Stimulated activated CD4-positive, alpha-beta T cell treated with anti-CD3 and anti-CD28 coated beads, Interleukin-12 subunit alpha, Interleukin-12 subunit beta, amount 100 ng/mL, for 48 hours (primary cell): ENCODE measurements around the gene MRPL10.

Experiments used
- DNase-seq, 3 donors: peaks; one replicate each; pipeline ENCODE4 v3.0.0-alpha.2; 2020; ENCODE audit warnings: low read depth in 2 of 3, low spot score in 1 of 3

Gene MRPL10

DNA sequence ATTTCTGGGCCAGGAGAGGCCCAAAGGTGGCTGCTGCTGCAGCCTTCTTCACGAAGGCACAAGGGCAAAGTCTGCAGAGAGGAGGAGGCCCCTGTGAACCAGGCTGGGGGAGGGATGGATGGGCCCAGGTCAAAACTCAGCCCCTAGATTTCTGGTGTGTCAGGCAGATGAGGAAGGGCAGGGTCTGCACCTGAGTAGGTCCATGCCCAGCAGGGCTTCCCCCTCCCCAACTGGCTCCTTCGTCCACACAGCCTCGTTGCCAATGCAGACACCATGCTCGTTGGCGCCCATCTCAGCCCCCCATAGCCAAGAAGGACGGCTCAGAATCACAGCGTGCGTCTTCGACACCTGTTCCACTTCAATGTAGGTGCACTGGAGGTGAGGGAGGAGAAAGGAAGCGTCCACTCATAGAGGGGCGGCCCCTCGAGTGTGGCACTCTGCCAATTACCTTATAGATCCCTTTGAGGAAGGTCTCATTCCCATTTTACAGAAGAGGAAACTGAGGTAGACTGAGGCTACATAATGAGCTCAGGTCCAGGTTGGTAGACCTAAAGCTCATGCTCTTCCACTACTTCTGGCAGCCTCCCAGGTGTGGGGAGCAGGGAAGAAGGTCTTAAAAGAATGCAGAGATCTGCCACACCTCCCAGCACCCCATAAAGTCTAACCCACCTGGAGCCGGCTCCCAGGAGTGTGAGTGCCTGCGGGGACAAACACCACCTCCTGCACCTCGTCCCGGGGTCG, 8.8 kb upstream of the MRPL10 start:
- no peak for DNase-seq

DNA sequence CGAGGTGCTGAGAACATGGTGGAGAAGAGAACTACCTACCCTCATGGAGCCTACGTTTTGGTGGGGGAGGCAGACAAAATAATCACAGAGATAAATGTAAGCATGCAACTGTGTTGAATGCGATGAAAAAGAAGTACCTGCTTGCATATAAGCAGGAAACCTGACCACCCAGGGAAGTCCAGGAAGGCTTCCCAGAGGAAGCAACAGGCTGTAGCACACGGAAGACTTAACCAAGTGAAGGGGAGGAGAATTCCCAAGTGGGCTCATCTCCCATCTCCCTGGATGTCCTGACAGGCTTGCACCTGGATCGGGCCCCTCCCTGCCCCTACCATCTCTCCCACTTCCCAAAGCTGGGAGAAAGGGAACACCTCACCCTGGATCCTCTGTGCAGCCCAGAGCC, 7.7 kb upstream of the MRPL10 start:
- no peak for DNase-seq

DNA sequence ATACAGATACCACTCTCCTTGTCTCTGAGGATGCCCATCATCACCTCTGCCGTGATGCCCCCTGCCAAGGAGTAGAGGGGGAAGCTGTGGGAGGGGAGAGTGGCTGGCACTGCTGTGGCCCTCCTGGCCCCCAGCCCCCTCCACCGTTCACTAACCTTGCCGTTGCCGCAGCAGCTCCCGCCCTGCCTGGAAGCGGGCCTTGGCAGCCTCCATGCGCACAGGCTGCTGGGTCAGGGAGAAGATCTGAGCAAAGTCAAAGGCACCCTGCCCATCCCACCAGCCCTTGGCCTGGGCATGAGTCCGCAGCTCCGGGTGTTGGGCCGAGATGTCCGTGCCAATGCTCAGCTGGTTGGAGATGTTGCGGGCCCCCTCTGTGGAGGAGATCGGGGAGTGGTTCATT, 7.3 kb upstream of the MRPL10 start:
- no peak for DNase-seq

DNA sequence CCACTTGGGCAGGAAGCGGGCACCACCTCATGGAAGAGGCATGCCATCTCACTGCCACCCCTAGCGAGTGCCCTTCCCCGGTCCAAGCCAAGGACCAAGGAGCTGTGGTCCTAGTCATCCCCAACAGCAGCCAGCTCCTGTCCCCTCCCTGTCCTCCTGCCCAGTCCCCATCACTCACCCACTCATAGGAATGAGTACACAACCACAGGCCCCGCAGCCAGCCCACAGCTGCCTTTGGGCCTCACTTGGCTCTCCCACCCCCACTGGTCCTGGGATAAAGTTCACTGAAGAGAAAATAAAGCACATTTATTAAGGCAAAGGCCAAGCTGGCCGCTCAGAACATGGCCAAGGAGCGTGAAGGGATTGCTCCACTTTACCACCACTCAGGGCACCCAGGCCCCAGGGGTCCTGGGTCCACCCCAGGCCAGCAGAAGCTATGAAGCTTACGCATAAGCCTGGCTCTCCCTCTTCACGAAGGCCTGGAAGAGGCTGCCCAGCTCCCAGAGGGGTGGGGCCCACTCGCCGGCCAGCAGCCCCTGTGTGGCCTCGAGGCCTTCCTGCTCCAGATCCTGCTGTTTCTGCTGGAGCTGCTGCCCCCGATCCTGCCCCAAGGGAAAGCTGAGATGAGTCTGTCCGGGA, 6.2 kb upstream of the MRPL10 start:
- no peak for DNase-seq

DNA sequence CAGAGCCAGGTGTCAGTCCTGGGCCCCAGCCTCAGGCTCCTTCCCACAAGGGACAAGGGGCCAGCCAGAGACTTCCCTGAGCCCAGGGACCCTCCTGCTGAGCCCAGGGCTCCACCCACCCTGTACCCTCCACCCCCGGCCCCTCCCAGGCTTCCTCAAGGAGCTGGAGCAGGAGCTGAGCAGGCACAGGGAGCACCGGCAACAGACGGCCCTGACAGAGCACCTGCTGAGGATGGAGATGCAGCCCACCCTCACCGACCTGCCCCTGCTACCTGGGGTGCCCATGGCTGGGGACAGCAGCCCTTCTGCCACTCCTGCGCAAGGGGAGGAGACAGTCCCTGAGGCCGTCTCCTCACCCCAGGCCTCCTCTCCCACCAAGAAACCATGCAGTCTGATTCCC, 5.3 kb upstream of the MRPL10 start:
- no peak for DNase-seq

DNA sequence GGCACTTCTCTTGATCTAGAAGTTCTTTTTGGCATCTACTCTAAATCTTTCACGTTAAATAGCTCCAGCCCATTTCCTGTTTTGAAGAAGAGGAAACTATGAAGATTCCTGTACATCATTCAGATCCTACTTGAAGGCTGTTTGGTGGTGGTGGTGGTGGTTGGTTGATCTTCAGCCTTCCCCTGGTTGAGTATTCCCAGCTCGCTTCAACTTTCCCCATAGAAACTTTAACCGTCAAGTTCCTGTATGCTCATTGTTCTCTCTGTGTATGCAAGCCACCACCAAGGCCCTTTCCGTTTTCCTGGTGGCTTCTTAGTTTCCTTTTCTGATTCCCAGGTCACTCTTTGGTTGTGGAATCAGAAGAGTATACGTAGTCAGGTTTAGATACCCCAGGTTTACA, 3.4 kb upstream of the MRPL10 start:
- no peak for DNase-seq

DNA sequence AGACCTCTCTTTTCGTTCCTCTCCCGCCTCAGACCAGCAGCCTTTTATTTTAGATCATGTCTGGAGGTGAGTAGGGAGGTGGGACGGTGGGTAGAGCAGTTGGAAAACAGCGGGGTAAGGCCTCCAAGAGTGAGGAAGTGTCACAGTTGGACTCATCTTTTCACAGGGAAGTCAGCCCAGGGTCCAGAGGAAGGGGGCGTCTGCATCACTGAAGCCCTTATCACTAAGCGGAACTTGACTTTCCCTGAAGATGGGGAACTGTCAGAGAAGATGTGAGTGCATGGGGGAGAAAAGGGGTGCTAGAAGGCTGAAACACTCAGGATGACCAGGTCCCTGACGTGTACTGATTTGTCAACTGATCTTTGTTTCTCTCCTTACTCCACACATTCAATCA, 590 bp upstream of the MRPL10 start:
- DNase-seq, result no peak

DNA sequence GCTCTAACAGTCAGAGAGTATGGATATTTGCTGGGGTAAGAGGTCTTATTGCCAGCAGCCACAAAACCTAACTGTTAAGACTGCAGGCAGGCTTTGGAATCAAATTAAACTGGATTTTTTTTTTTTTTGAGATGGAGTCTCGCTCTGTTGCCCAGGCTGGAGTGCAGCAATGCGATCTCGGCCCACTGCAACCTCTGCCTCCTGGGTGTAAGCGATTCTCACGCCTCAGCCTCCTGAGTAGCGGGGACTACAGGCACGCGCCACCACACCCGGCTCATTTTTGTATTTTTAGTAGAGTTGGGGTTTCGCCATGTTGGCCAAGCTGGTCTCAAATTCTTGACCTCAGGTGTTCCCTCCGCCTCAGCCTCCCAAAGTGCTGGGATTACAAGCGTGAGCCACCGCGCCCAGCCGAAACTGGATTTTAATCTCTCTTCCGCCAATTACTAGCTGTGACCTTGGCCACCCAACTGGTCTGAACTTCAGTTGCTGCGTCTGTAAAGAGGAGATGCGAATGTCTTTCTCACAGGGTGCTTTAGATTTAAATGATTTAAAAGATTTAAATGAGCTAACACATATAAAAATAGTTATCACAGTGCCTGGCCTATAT, 842 bp downstream of the MRPL10 start:
- no peak for DNase-seq

DNA sequence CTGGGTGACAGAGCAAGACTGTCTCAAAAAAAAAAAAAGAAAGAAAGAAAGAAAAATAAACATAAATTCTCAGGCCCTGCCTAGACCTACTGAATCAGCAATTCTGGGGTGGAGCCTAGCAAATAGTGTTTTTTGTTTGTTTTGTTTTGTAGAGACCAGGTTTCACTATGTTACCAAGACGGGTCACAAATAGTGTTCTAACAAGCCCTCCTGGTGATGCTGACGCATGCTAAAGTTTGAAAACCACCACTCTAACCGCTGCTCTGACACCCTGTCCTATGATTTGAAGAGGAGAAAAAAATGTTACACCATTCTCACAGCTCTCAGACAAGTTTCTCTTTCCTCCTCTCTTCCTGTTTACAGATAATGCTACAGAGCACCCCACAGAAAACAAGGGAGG, 1.5 kb downstream of the MRPL10 start:
- DNase-seq, result no peak

DNA sequence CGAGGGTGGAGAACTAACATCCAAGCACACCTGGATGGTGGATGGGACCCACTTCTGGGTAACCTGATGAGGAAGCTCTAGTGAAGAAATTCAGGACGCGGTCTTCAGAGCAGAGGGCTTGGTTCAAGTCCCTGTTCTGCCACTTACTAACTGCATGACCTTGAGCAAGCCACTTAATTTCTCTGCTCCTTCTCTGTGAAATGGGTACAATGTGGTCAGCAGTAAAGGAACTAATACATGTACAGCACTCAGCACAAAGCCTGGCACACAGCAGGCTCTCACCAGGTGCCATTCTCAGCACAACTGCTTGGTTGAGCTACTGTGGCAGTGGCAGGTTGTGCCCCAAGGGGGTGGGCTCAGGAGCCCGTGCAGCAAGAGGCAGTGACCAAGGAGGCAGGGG, 7.8 kb downstream of the MRPL10 start:
- DNase-seq, result no peak

DNA sequence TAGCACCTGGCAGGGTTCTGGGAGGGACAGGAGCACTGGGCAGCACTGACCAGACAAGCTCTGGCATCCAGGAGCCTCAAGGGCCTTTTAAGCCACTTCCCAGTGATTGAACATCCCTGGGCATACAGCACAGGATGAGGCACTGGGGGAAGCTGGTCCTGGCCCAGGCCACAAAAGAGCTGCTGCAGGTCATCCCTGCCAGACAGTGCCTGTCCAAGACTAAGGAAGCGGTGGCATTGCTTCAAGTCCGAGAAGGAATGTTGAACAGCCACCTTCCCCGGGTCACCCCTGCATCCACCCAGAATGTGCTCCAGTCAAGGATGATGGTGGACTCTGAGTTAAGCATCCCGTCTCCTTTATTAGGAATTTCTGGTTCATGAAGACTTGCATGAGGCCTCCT, 8.6 kb downstream of the MRPL10 start:
- no peak for DNase-seq

DNA sequence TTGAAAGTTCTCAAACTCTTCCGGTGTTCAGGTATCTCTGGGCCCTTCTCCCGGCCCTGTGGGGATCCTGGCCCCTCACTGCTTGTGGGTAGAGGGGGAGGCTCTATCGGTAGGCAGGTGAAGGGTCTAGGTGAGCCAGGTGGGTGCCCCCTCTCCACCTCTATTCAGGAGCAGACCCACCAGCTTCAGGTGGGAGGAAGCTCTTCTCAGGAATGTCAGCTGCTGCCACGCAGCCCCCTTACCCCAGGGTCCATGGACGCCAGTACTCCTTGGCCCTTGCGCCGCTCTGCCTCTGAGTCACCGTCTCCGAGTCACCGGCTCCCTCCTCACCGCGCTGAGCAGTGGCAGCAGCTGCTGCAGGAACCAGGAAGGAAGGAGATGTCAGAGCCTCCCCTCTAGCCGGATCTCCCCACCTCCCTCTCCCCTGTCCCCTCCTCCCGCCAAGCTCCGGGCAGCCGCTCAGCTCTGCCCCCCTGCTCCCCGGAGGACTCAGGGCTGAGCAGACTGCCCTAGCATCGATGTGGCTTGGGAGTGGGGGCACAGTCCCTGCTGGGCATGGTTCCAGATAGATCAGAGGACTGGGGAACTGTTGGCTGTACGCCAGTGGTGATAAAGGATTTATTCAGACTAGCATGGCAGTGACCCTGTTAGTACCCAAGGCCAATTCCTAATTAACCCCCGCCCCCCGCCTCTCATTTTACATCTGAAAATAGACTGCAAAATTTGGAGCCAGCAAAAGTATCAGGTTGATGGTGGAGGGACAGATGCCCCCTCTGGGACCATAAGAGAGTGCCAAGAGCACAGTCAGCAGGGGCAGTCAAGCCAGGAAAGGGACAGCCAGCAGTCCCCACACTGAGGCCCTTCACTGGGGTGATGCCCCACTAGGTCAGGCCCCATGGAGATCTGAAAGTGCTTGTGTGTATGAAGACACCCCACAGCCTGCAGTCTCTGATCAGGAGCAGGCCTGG, 9.6 kb downstream of the MRPL10 start, which contains the start of gene OSBPL7:
OSBPL7 (minus strand) TSS at position 371 of the 968 bp plus-strand sequence. CDS start 1,516 bp downstream, outside the sequence.
- peak; percentile 41 to 61 (median 52) for DNase-seq

DNA sequence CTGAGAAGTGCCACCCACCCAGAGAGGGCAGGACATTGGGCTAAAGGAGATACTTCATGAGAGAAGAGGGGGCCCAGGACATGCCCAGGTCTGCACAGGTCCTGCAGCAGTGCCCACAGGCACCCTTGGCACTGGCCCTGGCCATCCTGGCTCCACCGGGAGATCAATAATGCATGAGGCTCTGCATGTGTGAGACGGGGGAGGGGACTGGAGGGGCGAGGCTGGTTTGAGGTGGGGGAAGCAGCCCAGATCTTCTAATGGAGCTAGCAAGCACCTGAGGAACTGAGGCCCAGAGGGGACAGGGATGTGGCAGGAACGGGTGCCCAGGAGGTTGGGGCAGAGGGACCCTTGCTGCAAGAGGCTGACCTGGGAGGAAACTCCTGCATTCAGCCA, 10.3 kb downstream of the MRPL10 start:
- no peak for DNase-seq

DNA sequence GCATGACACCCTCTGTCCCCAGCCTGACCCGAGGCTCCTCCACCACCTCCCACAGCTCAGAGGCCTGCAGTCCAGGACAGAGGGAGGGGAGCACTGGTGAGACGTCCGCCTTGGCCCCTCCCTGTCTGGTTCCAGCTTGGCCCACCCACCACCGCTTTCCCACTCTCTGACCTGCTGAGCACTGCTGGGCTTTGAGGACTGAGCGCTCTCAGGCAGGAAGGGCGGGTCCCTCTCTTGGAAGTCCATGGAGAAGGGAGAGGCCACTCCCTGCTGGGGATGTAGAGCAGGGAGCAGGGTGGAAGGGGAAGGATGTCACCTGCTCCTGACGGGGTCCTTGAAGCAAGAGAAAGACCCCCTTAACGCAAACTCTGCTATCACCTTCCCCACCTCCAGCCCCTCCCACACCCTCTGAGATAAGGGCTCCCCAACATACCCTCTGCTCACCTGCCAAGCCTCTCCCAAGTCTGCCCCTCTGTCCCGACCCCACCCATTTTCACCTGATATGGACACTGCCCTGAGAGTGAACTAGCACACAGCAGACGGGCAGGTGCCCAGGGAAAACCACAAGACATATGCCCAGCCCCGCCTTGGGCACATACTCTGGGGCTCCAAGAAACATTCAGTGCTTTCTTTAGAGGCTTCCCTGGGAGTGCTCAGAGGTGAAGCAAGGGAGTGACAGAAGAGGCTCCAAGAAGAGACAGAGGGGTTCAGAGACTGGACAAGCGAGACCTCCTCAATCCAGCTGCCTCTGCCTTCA, 11.1 kb downstream of the MRPL10 start:
- no peak for DNase-seq

DNA sequence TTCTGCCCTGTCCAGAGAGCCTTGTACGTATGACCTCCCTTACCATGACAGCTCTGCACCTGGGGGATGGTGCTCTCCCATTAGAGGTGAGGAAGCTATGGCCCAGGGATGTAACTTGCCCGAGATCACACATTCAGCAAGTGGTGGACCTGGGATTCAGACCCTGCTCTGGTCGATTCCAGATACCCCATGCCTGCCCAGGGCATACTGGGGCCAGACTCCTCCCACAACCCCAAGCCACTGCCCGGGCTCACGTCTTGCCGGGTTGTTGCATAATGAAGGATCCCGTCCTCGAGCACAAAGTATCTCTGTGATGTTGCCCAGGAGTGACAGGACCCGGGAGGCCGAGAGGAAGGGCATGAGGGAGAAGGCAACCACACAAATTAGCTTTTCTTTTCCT, 11.9 kb downstream of the MRPL10 start:
- DNase-seq, result no peak

DNA sequence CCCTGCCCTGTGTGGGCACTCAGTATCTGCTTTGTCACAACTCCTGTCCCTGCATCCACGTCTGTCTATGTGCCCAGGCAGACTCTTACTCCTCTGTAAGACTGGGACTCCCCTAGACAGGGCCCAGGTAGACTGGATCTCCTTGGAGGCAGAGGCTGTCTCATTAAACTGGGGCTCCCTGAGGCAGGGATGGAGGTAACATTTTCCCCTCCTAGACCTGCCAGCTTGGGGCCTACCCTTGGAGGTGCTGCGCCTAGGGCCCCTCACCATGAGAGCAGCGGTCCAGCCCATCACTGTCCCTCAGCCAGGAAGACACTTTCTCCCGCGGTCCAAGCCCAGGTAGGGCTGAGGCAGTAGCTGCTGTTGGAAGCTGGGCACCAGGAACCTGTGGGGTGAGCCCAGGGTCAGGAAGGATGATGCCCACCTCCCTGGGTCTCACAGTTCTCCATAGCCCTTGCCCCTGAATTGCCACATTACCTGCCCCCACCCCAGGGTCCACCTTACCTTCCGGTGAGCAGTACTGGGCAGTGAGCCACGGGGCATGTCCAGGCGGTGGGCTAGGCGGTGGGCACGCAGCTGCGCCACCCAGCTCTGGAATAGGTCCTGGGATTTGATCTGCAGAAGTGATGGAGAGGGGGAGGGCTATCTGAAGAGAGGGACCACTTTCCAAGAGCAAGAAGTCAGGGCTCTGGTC, 13.2 kb downstream of the MRPL10 start:
- DNase-seq, result no peak

DNA sequence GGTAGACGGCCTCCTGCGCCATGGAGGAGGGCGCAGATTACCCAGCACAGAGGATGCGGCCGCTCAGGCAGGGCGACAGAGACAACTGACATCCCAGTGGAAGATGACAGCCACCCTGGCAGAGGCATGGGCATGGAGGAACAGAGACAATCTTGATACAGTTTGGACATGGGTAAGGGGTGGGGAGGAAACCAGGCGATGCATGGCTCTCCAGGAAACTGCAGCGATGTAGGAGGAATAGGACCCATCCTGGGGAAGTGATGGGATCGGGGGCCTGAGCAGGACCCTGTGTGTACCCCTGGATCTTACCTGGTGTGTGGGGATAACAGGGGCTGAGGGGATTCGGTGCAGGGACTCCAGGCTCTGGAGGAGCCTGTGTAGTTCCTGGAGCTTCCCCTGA, 14.4 kb downstream of the MRPL10 start:
- no peak for DNase-seq

DNA sequence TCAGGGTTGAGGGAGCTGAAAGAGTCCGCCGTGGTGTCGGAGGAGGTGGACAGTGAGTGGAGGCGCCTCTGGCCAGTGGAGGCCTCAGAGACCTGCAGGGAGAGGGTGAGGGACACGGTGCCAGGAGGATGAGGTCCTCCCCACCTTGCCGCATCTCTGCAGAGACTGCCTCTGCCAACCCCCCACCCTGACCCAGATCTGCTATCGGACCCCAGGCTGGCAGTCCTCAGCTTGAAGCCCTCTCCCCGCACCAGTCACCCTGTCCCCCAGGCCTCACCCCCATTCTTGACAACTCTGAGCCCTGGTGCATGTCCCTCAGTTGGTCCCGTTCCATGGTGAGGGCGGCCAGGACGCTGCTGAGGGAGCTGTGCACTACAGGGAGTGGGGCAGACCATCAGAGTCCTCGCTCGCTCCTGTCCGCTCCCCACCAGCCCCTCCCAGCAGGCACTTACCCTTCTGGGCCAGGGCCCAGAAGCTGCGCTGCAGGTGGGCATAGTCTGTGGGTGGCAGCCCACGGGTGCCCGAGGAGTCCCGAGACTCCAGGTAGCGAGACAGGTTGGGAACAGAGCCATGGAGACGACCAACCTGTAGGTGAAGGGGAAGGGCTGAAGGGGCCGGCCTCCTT, 15.1 kb downstream of the MRPL10 start:
- no peak for DNase-seq

DNA sequence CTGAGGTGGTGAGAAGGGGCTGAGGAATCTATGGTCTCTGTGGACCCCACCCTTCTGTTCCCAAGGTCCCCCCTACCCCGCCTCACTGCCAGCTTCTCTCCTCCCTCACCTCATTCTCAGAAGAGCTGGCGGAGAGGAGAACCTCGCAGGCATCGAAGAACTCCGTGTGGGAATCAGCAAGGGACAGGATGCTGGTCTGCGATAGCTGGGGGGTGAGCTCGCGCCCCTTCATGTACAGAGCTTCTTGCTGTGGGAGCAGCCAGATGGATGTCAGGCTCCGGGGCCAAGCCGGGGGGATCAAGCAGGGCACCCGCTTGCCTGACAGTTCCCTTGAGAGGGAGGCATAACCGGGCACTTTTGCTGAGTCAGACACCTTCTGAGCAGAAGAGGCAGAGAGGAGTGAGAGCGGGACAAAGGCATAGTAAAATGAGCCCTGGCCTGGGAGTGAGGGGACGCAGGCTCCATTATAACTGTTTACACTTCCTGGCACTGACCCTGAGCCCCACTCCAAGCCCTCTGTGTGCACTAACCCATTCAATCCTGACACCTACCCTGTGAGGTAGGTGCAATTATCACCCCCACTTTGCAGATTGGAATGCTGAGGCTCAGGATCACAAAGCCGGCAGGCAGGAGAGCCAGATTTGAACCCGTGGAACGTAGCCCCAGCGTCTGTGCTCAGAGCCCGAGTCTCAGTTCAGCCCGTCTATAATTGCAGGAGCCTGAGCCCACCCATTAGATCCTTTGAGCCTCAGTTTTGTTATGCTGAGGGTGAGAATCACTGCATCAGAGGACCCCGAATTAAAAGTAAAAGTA, 16.0 kb downstream of the MRPL10 start:
- no peak for DNase-seq
